GM18517 (cell line): ENCODE results near the gene MSRB3.

Experiments
- ATAC-seq: cut with Tn5 transposase; IDR thresholded peaks from one replicate; pipeline ENCODE4 v1.9.1; 2021; ENCODE audit warnings: mild to moderate bottlenecking, moderate library complexity; ENCODE audit not compliant: unreplicated experiment

Gene MSRB3

GRCh38 chr12:65389436-65389835 is 111.0 kb downstream of the MSRB3 start:
- ATAC-seq: no peak

- no peak for ATAC-seq
Measured at GRCh38 chr12:65391711-65392110, 113.2 kb downstream of the MSRB3 start.

DNA sequence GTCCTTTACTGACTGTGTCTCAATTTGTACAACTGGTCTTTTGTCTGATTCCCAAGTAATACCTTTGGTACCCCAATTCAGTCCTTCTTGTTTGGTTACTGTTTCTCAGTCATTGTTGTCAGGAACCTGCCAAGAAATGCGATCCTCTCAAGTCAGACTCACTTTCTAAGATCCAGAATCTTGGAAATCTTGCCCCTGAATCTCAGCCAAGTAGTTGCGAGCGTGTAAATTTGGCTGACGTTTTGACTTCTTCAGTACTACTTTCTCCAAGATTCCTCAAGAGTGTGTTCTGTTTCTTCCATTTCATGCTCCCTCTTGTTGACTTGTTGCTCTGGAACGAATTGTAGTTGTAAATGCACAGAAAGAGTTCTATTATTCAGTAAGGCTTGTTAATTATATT is 114.0 kb downstream of the MSRB3 start:
- ATAC-seq: no peak

DNA sequence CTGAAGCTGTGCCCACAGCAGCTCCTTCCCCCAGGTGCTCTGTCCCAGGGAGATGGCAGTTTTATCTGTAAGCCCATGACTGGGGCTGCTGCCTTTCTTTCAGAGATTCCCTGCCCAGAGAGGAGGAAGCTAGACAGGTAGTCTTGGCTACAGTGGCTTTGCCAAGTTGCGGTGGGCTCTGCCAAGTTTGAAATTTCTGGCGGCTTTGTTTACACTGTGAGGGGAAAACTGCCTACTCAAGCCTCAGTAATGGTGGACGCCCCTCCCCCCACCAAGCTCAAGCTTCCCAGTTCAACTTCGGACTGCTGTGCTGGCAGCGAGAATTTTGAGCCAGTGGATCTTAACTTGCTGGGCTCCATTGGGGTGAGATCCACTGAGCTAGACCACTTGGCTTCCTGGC is 124.7 kb downstream of the MSRB3 start:
- ATAC-seq: no peak

- no peak for ATAC-seq
Measured at GRCh38 chr12:65407388-65408149, 129.1 kb downstream of the MSRB3 start.

DNA sequence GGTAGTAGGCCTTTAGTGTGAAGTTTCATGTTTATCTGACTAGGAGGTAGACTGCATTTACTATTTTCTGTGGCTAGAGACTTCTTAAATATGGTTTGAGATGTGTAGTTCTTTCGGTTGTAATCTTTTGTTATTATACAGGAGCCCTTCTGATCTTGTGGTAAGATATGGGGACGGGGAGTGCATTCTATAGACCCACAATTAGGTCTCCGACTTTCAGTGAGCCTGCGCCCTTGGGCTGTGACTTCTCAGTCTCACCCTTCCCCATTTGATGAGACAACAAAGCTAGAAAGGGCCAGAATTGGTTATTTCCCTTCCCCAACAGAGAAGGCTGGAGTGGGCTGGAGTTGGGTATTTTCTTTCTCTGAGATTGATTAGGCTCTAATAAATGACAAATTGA is 130.0 kb downstream of the MSRB3 start:
- no peak for ATAC-seq

GRCh38 chr12:65409726-65410125 is 131.2 kb downstream of the MSRB3 start:
- ATAC-seq: no peak

- ATAC-seq: no peak
Measured at GRCh38 chr12:65411171-65411570, 132.7 kb downstream of the MSRB3 start.

DNA sequence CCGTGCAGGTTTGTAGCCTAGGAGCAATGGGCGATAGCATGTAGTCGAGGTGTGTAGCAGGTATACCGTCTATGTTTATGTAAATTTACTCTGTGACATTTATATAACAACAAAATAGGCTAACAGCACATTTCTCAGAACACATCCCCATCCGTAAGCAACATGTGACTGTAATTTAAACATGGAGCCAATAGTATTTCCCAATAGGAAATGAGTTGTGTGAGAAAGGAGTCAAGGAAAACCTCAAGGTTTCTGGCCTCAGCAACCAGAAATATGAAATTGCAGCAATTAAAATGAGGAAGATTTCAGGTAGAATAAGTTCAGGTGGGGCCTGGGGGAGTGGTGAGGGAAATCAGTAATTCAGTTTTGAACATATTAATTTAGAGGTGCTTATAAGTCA is 136.0 kb downstream of the MSRB3 start:
- no peak for ATAC-seq

- ATAC-seq: no peak
Measured at GRCh38 chr12:65415826-65416225, 137.3 kb downstream of the MSRB3 start.

GRCh38 chr12:65419284-65420072 is 141.0 kb downstream of the MSRB3 start:
- no peak for ATAC-seq

- no peak for ATAC-seq
Measured at GRCh38 chr12:65420941-65421340, 142.5 kb downstream of the MSRB3 start.

DNA sequence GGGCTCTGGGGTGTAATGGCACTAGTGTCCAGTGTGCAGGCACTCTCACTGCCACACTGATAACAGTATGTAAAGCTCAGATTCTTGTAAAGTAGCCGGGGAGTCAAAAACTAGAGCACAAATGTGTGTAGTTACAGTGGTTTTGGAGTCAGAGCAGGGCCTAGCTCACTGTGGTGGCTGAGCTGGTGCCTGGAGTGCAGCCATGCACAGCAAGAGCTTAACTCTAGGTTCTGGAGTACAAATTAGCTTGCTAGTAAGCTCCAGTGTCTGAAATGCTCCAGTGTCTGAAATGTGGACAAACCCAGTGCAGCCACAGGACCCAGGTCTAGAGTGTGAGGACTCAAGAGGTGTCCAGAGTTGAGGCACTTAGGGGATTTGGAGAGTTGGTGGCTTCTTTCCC is 149.2 kb downstream of the MSRB3 start:
- no peak for ATAC-seq

DNA sequence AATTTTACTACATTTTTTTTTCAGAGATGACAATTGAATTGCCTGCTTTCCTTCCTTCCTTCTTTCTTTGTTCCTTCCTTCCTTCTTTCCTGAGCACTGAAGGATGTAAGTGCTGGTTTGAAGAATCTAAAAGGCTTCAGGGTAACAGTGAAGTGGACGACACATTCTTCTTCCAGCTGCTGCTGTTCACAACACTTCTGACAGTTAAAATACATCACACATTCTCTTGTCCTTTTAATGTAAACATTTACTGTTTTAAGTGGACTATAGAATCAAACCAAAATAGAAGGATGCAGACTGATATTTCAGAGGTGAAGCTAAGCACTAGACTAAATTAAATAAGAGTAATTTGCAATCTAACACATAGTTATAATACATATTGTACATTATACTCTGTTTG is 151.5 kb downstream of the MSRB3 start:
- ATAC-seq: no peak

DNA sequence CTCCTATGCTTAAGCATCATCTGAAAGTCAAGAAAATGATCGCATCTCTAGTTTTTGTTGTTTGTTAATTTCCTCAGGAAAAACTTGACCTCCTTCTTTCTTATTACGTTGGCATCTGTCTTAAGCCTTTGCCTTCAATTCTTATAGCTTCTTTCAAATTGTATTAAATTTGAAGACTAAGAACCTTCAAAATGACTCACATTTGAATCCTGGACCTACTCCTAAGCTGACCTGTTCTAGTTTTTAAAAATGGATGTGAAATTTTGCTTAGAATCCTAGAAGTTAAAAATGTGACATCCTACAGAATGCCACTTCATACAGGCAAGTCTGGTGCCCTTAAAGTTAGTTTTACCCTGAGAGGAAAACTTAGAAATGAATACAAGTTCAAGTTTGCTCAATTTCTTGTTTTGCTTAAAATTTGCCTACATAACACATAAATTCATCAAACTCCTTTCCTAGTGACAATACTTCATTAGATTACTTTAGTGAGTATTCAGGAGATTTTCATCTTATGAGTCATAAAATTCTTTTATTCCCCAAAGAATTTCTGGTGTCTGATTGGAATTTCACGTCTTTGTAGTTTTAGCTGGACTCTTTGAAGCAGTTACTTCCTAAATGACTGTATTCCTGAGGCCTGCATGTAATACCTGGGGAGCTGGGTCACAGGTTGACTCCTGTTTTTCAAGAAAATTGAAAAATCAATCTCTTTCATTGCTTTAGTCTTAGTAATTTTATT is 152.3 kb downstream of the MSRB3 start:
- ATAC-seq: no peak

GRCh38 chr12:65432114-65432513 is 153.6 kb downstream of the MSRB3 start:
- no peak for ATAC-seq

- ATAC-seq: no peak
Measured at GRCh38 chr12:65432651-65433050, 154.2 kb downstream of the MSRB3 start.

GRCh38 chr12:65434737-65435136 is 156.3 kb downstream of the MSRB3 start:
- no peak for ATAC-seq

DNA sequence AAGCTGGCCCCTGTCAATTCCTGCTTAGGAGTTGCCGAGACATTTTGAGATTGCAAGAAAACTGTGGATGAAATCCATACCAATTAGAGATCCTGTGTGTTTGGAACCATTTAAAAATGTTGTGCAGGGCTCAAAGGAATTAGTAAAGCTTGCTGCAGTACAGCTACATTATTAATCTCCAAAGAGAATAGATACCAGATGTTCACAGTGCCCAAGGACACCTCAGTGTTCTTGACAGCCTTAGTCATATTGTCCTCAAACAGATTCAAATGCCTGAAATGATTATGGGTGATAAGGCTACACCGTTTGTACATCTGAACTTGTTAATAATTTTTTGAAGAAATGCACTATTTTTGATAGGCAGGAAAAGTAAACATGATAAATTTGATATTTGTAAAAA is 164.6 kb downstream of the MSRB3 start:
- no peak for ATAC-seq

GRCh38 chr12:65444996-65445395 is 166.5 kb downstream of the MSRB3 start:
- no peak for ATAC-seq

DNA sequence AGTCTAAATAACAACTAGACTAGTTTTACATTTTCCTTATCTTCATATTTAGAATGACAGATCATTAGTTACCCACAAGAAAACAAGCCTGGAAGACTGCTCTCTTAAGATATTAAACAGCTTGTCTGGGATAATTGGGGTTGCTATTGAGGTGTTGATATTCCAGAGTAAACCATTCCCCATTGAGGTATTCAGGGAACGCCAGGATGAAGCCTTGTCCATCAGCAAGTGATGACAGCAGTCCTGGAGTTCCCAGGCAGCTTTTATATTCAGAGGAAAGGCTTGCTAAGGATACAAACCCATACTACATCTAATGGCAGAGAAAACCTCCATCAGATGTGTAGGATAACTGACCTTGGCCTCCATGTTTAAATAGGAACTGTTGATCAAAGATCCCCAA is 168.4 kb downstream of the MSRB3 start:
- ATAC-seq: no peak

GRCh38 chr12:65449400-65449799 is 170.9 kb downstream of the MSRB3 start:
- no peak for ATAC-seq
